HepG2 (cell line): ENCODE measurements around the gene CISD3. TPM values are rescaled to one million over a fixed set of nuclear protein-coding genes. Genes with fewer than 3 reads are reported as not detected.

ENCODE experiments used
- AHDC1 ChIP-seq: sonication (generic); formaldehyde crosslinking; IDR thresholded peaks from 2 replicates; pipeline ENCODE4 v1.5.1; 2020; ENCODE audit warnings: mild to moderate bottlenecking, missing genetic modification reagents, borderline replicate concordance
- ARID5B ChIP-seq: IDR thresholded peaks from 2 replicates; pipeline ENCODE4 v1.4.0; 2020; ENCODE audit warnings: mild to moderate bottlenecking, missing genetic modification reagents
- BCL6 ChIP-seq: IDR thresholded peaks from 2 replicates; pipeline ENCODE4 v1.6.1; 2016; ENCODE audit warnings: missing genetic modification reagents, missing compliant biosample characterization
- DRAP1 ChIP-seq: IDR thresholded peaks from 2 replicates; pipeline ENCODE4 v1.6.1; 2016; ENCODE audit warnings: missing genetic modification reagents, missing compliant biosample characterization
- ELF3 ChIP-seq: IDR thresholded peaks from 2 replicates; pipeline ENCODE4 v1.6.1; 2016; ENCODE audit warnings: missing genetic modification reagents, missing compliant biosample characterization
- ETS1 ChIP-seq: sonication (generic); formaldehyde crosslinking; IDR thresholded peaks from 2 replicates; pipeline ENCODE4 v1.4.0; 2020; ENCODE audit warnings: missing genetic modification reagents
- FOXA1 ChIP-seq, 2 experiments: fragments of 450-650 bp in 1 of 2; sonication (generic) in 1 of 2; formaldehyde crosslinking in 1 of 2; IDR thresholded peaks; 2 replicates each; pipeline versions ENCODE4 v1.4.0 to v1.6.1; 2016 to 2020; ENCODE audit warnings: missing genetic modification reagents in 1 of 2
- FOXK1 ChIP-seq: sonication (generic); formaldehyde crosslinking; IDR thresholded peaks from 2 replicates; pipeline ENCODE4 v1.4.0; 2020; ENCODE audit warnings: low read depth, missing genetic modification reagents, borderline replicate concordance
- MED1 ChIP-seq: sonication (generic); formaldehyde crosslinking; IDR thresholded peaks from 2 replicates; pipeline ENCODE4 v1.4.0; 2020; ENCODE audit warnings: missing genetic modification reagents
- NFIB ChIP-seq: sonication (generic); formaldehyde crosslinking; IDR thresholded peaks from 2 replicates; pipeline ENCODE4 v1.9.0; 2021; ENCODE audit warnings: missing genetic modification reagents, mild to moderate bottlenecking, borderline replicate concordance
- RFXAP ChIP-seq: sonication (generic); formaldehyde crosslinking; IDR thresholded peaks from 2 replicates; pipeline ENCODE4 v1.4.0; 2020; ENCODE audit warnings: missing genetic modification reagents, borderline replicate concordance
- SMARCE1 ChIP-seq: fragments of 450-650 bp; IDR thresholded peaks from 2 replicates; pipeline ENCODE4 v1.6.1; 2017; ENCODE audit warnings: borderline replicate concordance
- ZFY ChIP-seq: sonication (generic); formaldehyde crosslinking; IDR thresholded peaks from 2 replicates; pipeline ENCODE4 v1.4.0; 2020; ENCODE audit warnings: missing genetic modification reagents
- ZNF264 ChIP-seq: sonication (generic); formaldehyde crosslinking; IDR thresholded peaks from 2 replicates; pipeline ENCODE4 v1.4.0; 2020; ENCODE audit warnings: missing genetic modification reagents
- ZNF563 ChIP-seq: sonication (generic); formaldehyde crosslinking; IDR thresholded peaks from 2 replicates; pipeline ENCODE4 v1.8.0; 2022; ENCODE audit warnings: mild to moderate bottlenecking, moderate library complexity, missing genetic modification reagents
- ZNF709 ChIP-seq: sonication (generic); formaldehyde crosslinking; IDR thresholded peaks from 2 replicates; pipeline ENCODE4 v1.5.0; 2020; ENCODE audit warnings: mild to moderate bottlenecking, missing genetic modification reagents
- ZNF761 ChIP-seq: sonication (generic); formaldehyde crosslinking; conservative IDR thresholded peaks from 2 replicates; pipeline ENCODE4 v1.4.0; 2020; ENCODE audit warnings: mild to moderate bottlenecking, missing genetic modification reagents
- ZSCAN31 ChIP-seq: sonication (generic); formaldehyde crosslinking; IDR thresholded peaks from 2 replicates; pipeline ENCODE4 v1.5.0; 2020; ENCODE audit warnings: low read depth, mild to moderate bottlenecking, missing genetic modification reagents
- polyA plus RNA-seq, 8 experiments: library from polyadenylated mRNA; depleted of rRNA in 3 of 8; stranded (reverse) in 7 of 8; unstranded in 1 of 8; fragments of >200 nt; fragmentation: Illumina TruSeq in 4 of 8; extraction: Trizol in 4 of 8; gene quantifications; 2 replicates each; pipeline versions ENCODE4 v1.2.1 to v1.2.3, GENCODE V29; 2011 to 2016; ENCODE audit warnings: low read depth in 4 of 8, missing spikeins in 1 of 8, mixed read lengths in 1 of 8; ENCODE audit not compliant: insufficient read depth in 1 of 8
- total RNA-seq, 5 experiments: library from RNA; depleted of rRNA; stranded (reverse); fragments of >200 nt; fragmentation: Illumina TruSeq; extraction: Trizol; gene quantifications; 2 replicates each; pipeline ENCODE4 v1.2.3, GENCODE V29; 2016; ENCODE audit warnings: low read depth in 1 of 5

Gene CISD3
- total and polyA plus RNA-seq, 2 of the 13 experiments (the other 11 are each of a cell fraction or from before 2014, with no cell fraction given), result 30.0 to 34.1 TPM

GRCh38 chr17:38749223-38750043, 19.3 kb downstream of the CISD3 start (continued):
- TF ChIP-seq DRAP1 (CRISPR knock-in tag) (peak; percentile 91), AHDC1 (CRISPR knock-in tag) (peak; percentile 23; the same call in 1 of the 2 replicates), SMARCE1 (no peak), FOXA1 (IDR thresholded peaks at IDR 0.05) (no peak), FOXA1 (CRISPR knock-in tag; IDR thresholded peaks at IDR 0.05) (no peak), ZSCAN31 (CRISPR knock-in tag) (peak; percentile 92; the same call in 1 of the 2 replicates), ZNF761 (CRISPR knock-in tag) (peak; percentile 82), RFXAP (peak; percentile 58; the same call in 1 of the 2 replicates), ZNF563 (CRISPR knock-in tag) (peak; percentile 56; the same call in 1 of the 2 replicates), NFIB (CRISPR knock-in tag) (no peak), ZNF264 (CRISPR knock-in tag) (peak; percentile 83; the same call in 1 of the 2 replicates), ARID5B (CRISPR knock-in tag) (peak; percentile 61; the same call in 1 of the 2 replicates), ETS1 (0 out of 2 replicates have a peak, but pooled peaks have one; percentile 28), ELF3 (CRISPR knock-in tag) (peak; percentile 91), BCL6 (no peak), ZFY (CRISPR knock-in tag) (peak; percentile 54), MED1 (CRISPR knock-in tag) (no peak; the same call in none of the 2 replicates), ZNF709 (CRISPR knock-in tag) (0 out of 2 replicates have a peak, but pooled peaks have one; percentile 90), FOXK1 (CRISPR knock-in tag) (no peak)
